GM12864 (cell line): ENCODE data around the gene PTPRG.

Source experiments
- DNase-seq: peaks from one replicate; pipeline ENCODE4 v3.0.0-alpha.2; 2011; ENCODE audit warnings: low read depth
- H3K4me3 ChIP-seq: 2 replicates; pipeline ENCODE4 v1.5.1; 2011; ENCODE audit warnings: mild to moderate bottlenecking, low read depth, low read length, control low read depth
- TF ChIP-seq, protein P1 (sequence below): IDR thresholded peaks from 2 replicates; pipeline ENCODE4 v1.5.1; 2011; ENCODE audit warnings: low read depth, mild to moderate bottlenecking, moderate library complexity, low read length, control low read depth, inconsistent platforms; ENCODE audit errors: missing control alignments

Gene PTPRG

GRCh38 chr3:62065985-62066693 lies 504.8 kb downstream of the PTPRG start:
- no peak overlapping the region for H3K4me3 ChIP-seq
- TF ChIP-seq, protein P1, sequence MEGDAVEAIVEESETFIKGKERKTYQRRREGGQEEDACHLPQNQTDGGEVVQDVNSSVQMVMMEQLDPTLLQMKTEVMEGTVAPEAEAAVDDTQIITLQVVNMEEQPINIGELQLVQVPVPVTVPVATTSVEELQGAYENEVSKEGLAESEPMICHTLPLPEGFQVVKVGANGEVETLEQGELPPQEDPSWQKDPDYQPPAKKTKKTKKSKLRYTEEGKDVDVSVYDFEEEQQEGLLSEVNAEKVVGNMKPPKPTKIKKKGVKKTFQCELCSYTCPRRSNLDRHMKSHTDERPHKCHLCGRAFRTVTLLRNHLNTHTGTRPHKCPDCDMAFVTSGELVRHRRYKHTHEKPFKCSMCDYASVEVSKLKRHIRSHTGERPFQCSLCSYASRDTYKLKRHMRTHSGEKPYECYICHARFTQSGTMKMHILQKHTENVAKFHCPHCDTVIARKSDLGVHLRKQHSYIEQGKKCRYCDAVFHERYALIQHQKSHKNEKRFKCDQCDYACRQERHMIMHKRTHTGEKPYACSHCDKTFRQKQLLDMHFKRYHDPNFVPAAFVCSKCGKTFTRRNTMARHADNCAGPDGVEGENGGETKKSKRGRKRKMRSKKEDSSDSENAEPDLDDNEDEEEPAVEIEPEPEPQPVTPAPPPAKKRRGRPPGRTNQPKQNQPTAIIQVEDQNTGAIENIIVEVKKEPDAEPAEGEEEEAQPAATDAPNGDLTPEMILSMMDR: no peak
- no peak for DNase-seq

DNA sequence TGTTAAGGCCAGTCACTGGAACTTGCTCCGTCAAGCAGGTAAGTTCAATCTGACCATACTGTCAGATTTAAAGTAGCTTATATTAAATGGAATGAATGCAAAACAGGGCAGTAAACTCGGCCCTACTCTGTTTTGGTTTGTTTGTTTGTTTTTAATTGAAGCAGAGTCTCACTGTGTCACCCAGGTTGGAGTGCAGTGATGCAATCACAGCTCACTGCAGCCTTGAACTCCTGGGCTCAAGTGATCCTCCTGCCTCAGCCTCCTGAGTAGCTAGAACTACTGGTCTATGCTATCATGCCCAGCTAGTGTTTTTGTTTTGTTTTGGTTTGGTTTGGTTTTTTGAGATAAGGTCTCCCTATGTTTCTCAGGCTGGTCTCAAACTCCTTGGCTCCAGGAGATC lies 507.0 kb downstream of the PTPRG start:
- TF ChIP-seq, protein P1: no peak
- H3K4me3 ChIP-seq: no peak overlapping the region
- no peak for DNase-seq

GRCh38 chr3:62070891-62071290 lies 509.5 kb downstream of the PTPRG start:
- no peak overlapping the region for H3K4me3 ChIP-seq
- no peak for DNase-seq
- TF ChIP-seq, protein P1: no peak

- H3K4me3 ChIP-seq: no peak overlapping the region
- DNase-seq: no peak
- TF ChIP-seq, protein P1: no peak
Observed at GRCh38 chr3:62073038-62073437, 511.7 kb downstream of the PTPRG start.

DNA sequence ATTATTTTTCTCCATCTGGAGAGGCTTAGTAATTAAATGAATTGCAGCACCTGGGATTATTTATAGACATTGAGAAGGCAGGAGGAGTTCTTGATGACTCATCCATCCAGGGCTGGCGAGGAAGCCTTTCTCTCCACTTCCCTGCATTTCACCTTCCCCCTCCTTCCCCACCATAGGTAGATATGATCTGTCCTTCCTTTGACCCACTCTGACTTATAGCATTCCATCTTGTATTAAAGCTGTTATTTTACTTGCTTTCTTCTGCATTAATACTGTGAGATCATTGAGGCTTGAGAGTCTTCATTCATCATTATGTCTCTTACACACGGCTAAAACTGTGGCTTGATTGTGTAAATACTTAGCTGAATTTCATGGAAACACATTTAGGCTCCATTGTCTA lies 523.2 kb downstream of the PTPRG start:
- no peak overlapping the region for H3K4me3 ChIP-seq
- DNase-seq: no peak

DNA sequence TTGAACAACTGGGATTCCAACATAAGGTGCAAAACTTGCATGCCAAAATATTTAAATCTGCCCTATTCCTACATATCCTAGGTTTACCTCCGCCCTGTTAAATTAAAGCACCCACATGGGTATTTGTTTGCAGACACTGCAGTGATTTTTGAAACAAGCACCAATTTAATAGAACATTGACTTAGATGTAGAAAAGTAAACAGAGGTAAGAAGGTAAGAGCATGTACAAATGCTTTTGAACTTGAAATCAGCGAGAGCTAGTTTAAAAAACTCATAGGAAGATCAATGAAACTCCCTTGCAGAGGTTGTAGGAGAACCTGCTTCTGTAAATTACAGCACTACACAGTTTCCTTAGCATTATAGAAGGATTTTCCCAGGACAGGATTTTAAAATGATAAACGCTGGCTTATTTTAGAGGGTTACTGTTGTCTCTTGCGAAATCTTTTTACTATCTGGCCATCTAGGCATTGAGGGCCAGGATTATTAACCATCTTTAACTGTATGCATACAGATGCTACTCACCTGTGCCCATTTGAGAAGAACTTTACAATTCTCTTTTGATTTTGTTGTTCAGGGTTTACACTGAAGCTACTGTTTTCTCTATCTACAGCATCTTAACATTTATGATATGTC lies 527.2 kb downstream of the PTPRG start:
- TF ChIP-seq, protein P1: no peak
- H3K4me3 ChIP-seq: no peak overlapping the region
- no peak for DNase-seq

More for the DNA sequence above, 523.2 kb downstream of the PTPRG start:
- TF ChIP-seq, protein P1: no peak

DNA sequence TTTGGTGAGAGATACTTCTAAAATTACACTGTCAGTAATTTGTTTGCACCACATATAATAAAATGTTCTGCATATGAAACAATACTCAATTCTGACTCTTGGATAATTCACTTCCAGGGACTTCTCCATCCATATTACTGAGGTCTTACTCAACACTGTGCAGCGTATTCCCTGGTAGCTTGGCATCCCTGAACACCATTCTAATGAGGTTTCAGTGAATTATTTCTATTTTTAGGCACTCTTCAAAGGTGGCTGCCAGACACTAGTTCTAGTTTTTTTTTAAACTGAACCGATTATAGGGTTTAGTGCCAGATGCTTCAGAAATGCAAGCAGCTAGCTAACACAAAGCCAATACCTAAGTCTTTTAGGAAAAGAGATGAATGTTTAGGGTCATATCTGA lies 528.7 kb downstream of the PTPRG start:
- DNase-seq: no peak
- H3K4me3 ChIP-seq: no peak overlapping the region
- TF ChIP-seq, protein P1: no peak
